ENCODE data around the gene PRKAG1. TPM values are rescaled to one million over a fixed set of nuclear protein-coding genes. Genes with fewer than 3 reads are reported as not detected.

Gene PRKAG1
- total and polyA plus RNA-seq, 2 donors (not counting 1 experiment from before 2014, with no cell fraction given): 28.5 to 60.0 TPM

- Histone ChIP-seq H3K4me3 (ENCODE audit: control extremely low read depth in 1 of 5, extremely low read depth in 1 of 5, insufficient read depth in 1 of 5, low read depth in 2 of 5, low read length in 4 of 5) (no peak overlapping the region), H3K4me2 (replicated peaks; ENCODE audit: low read depth, low read length, poor library complexity, severe bottlenecking) (no peak overlapping the region), H3K36me3 (replicated peaks in 1 of 2; ENCODE audit: control extremely low read depth in 1 of 2, control insufficient read depth in 1 of 2, extremely low read depth in 1 of 2, insufficient read depth in 2 of 2, low read length in 1 of 2) (peaks cover 11 to 12% of the 10 kb centered on the region in 2 experiments), H3K27ac (ENCODE audit: low read length in 2 of 2) (no peak overlapping the region), H4K20me1 (ENCODE audit: control insufficient read depth, insufficient read depth, low read length, poor library complexity, severe bottlenecking) (peaks cover 74% of the 10 kb centered on the region), H3K79me2 (ENCODE audit: control insufficient read depth, insufficient read depth, low read length) (peaks cover 90% of the 10 kb centered on the region), H3K4me1 (ENCODE audit: control insufficient read depth in 2 of 2, insufficient read depth in 2 of 2, low read length in 2 of 2) (peaks cover 26 to 29% of the 10 kb centered on the region in 2 donors), H3K9ac (ENCODE audit: low read length) (no peak overlapping the region), H3K9me3 (ENCODE audit: control extremely low read depth in 1 of 3, control insufficient read depth in 2 of 3, insufficient read depth in 1 of 3, low read length in 2 of 3) (no peaks in the 10 kb centered on the region), H3K27me3 (replicated peaks in 1 of 4; ENCODE audit: control extremely low read depth in 1 of 4, control insufficient read depth in 3 of 4, insufficient read depth in 4 of 4, low read length in 3 of 4) (no peaks in the 10 kb centered on the region), H2AFZ (ENCODE audit: insufficient read depth, low read depth, low read length, poor library complexity, severe bottlenecking) (no peak overlapping the region)
- POLR2A ChIA-PET: no interaction called here
- Mint-ChIP-seq H3K27ac (no peak overlapping the region), H3K4me1 (peaks cover 37% of the 10 kb centered on the region), H3K27me3 (no peaks in the 10 kb centered on the region), H3K9me3 (ENCODE audit: insufficient read depth) (no peaks in the 10 kb centered on the region), H3K4me3 (no peak overlapping the region)
- intact Hi-C loops (cut with micrococcal nuclease): no loop called here
- ATAC-seq (ENCODE audit: low read depth) (no peak), DNase-seq (no peak)
- CTCF ChIA-PET: interaction anchor here (0.9 to 1.9 kb wide), 7 partner anchors 14 to 136 kb away, joined by 3 to 6 read pairs (median 4); partner anchors contain the start of genes FKBP11 and WNT1
- TF ChIP-seq, protein P1, sequence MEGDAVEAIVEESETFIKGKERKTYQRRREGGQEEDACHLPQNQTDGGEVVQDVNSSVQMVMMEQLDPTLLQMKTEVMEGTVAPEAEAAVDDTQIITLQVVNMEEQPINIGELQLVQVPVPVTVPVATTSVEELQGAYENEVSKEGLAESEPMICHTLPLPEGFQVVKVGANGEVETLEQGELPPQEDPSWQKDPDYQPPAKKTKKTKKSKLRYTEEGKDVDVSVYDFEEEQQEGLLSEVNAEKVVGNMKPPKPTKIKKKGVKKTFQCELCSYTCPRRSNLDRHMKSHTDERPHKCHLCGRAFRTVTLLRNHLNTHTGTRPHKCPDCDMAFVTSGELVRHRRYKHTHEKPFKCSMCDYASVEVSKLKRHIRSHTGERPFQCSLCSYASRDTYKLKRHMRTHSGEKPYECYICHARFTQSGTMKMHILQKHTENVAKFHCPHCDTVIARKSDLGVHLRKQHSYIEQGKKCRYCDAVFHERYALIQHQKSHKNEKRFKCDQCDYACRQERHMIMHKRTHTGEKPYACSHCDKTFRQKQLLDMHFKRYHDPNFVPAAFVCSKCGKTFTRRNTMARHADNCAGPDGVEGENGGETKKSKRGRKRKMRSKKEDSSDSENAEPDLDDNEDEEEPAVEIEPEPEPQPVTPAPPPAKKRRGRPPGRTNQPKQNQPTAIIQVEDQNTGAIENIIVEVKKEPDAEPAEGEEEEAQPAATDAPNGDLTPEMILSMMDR (IDR thresholded peaks at IDR 0.05): no peak
- TF ChIP-seq EZH2 (IDR thresholded peaks at IDR 0.05; ENCODE audit: borderline replicate concordance, insufficient read depth, low read depth, low read length, poor library complexity, severe bottlenecking): no peak
- 80% methylated on average over 2 of the region's 4 CpGs for WGBS (ENCODE audit: insufficient coverage)
These were observed 65.9 kb downstream of the PRKAG1 start for GRCh38 chr12:48952691-48953090.

Small RNAs within 50 kb of the gene (small RNA-seq; reads per million reads assigned to genes)
- not detected for gene RNU6-940P (ENCODE audit: insufficient read length, low read depth, low replicate concordance)

Other genes with a start within 250 kb of the PRKAG1 start
- gene ADCY6, start 229.7 kb downstream of the PRKAG1 start, total RNA-seq: not detected in 2 replicates
- 0.03 and 0.07 TPM in 2 replicates for gene ADCY6, start 229.7 kb downstream of the PRKAG1 start, polyA plus RNA-seq
- 4.0 and 5.4 TPM in 2 replicates for gene CACNB3, start 200.3 kb downstream of the PRKAG1 start, total RNA-seq
- gene CACNB3, start 200.3 kb downstream of the PRKAG1 start, polyA plus RNA-seq: 0.82 and 1.6 TPM in 2 replicates
- gene DDX23, start 166.6 kb downstream of the PRKAG1 start, total RNA-seq: 135 and 156 TPM in 2 replicates
- gene DDX23, start 166.6 kb downstream of the PRKAG1 start, polyA plus RNA-seq: 76.1 and 99.9 TPM in 2 replicates
- gene RND1, start 152.9 kb downstream of the PRKAG1 start, total RNA-seq: 18.7 and 19.5 TPM in 2 replicates
- 7.3 and 14.9 TPM in 2 replicates for gene RND1, start 152.9 kb downstream of the PRKAG1 start, polyA plus RNA-seq
- 26.7 and 27.3 TPM in 2 replicates for gene FKBP11, start 93.3 kb downstream of the PRKAG1 start, total RNA-seq
- 50.6 and 52.5 TPM in 2 replicates for gene FKBP11, start 93.3 kb downstream of the PRKAG1 start, polyA plus RNA-seq
- 77.5 and 83.6 TPM in 2 replicates for gene ARF3, start 61.3 kb downstream of the PRKAG1 start, total RNA-seq
- gene ARF3, start 61.3 kb downstream of the PRKAG1 start, polyA plus RNA-seq: 24.4 and 31.7 TPM in 2 replicates
- gene WNT10B, start 47.0 kb downstream of the PRKAG1 start, total RNA-seq: 0.22 and 0.56 TPM in 2 replicates
- 2.3 and 2.7 TPM in 2 replicates for gene WNT10B, start 47.0 kb downstream of the PRKAG1 start, polyA plus RNA-seq
- 0.34 TPM in 1 of 2 replicates, not detected in the other for gene WNT1, start 40.5 kb downstream of the PRKAG1 start, total RNA-seq
- 0.26 and 0.55 TPM in 2 replicates for gene WNT1, start 40.5 kb downstream of the PRKAG1 start, polyA plus RNA-seq
- 0.10 and 0.15 TPM in 2 replicates for gene DDN, start 19.4 kb downstream of the PRKAG1 start, total RNA-seq
- gene DDN, start 19.4 kb downstream of the PRKAG1 start, polyA plus RNA-seq: 0.75 and 0.92 TPM in 2 replicates
- gene KMT2D, start 42.0 kb upstream of the PRKAG1 start, total RNA-seq: 179 and 199 TPM in 2 replicates
- 64.0 and 72.2 TPM in 2 replicates for gene KMT2D, start 42.0 kb upstream of the PRKAG1 start, polyA plus RNA-seq
- 3.0 TPM in 2 replicates for gene RHEBL1, start 51.2 kb upstream of the PRKAG1 start, total RNA-seq
- gene RHEBL1, start 51.2 kb upstream of the PRKAG1 start, polyA plus RNA-seq: 5.8 and 6.1 TPM in 2 replicates
- gene DHH, start 76.0 kb upstream of the PRKAG1 start, total RNA-seq: 0.36 and 0.81 TPM in 2 replicates
- gene DHH, start 76.0 kb upstream of the PRKAG1 start, polyA plus RNA-seq: 0.07 TPM in 1 of 2 replicates, not detected in the other
- 182 and 187 TPM in 2 replicates for gene LMBR1L, start 92.1 kb upstream of the PRKAG1 start, total RNA-seq
- gene LMBR1L, start 92.1 kb upstream of the PRKAG1 start, polyA plus RNA-seq: 133 and 136 TPM in 2 replicates
- gene TUBA1B, start 112.6 kb upstream of the PRKAG1 start, total RNA-seq: 323 and 327 TPM in 2 replicates
- 370 and 615 TPM in 2 replicates for gene TUBA1B, start 112.6 kb upstream of the PRKAG1 start, polyA plus RNA-seq
- 137 and 142 TPM in 2 replicates for gene TUBA1A, start 170.3 kb upstream of the PRKAG1 start, total RNA-seq
- gene TUBA1A, start 170.3 kb upstream of the PRKAG1 start, polyA plus RNA-seq: 594 and 880 TPM in 2 replicates
- 34.9 and 35.2 TPM in 2 replicates for gene TUBA1C, start 246.3 kb upstream of the PRKAG1 start, total RNA-seq
- gene TUBA1C, start 246.3 kb upstream of the PRKAG1 start, polyA plus RNA-seq: 89.3 and 121 TPM in 2 replicates

All from B cell (primary cell).